ENCODE measurements around the gene RBM26.
"Not testable (repeated sequence)": the region's sequence is repeated elsewhere in the genome, so short reads cannot be mapped to it uniquely, and the experiment has no call there.

Gene RBM26

GRCh38 chr13:79386125-79386826, 19.8 kb downstream of the RBM26 start:
- no peak for DNase-seq

DNA sequence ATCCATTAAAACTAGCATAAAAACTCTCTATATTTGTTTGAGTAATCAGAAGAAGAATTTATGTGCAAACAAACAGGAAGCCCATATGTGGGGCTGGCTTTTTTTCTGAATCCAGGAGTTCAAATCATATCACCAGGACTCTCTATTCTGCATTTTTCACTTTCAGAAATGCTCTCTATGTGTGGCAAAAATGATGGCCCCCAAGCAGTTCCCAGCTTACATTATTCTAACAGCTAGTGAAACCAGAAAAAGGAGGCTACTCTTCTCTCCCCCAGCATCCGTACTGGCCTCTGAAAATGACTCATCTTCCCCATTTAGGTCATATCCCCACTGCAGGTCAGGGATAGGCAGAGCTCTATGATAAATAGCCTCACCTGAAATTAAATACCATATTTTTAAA, 20.4 kb downstream of the RBM26 start:
- no peak for DNase-seq

DNA sequence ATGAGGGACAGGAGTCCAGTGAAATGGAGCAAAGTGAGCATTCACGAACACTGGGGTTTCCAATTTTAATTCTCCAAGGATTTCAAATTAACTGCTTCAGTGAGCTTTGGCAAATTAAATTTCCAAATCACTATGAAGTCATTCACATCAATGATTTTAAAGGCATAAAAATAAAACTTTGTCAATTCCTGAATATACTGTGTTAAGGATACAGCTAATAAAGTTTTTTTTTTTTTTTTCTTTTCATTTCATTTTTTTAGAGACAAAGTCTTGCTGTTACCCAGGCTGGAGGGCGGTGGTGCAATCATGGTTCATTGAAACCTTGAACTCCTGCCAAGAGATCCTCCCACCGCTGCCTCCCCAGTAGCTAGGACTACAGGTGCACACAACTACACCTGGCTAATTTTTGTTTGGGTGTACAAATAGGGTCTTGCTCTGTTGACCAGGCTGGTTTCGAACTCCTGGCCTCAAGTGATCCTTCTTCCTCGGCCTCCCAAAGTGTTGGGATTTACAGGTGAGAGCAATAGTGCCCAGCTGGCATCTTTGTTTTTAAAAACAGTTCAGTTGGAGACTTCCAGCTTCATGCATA, 21.9 kb downstream of the RBM26 start:
- DNase-seq = no peak

DNA sequence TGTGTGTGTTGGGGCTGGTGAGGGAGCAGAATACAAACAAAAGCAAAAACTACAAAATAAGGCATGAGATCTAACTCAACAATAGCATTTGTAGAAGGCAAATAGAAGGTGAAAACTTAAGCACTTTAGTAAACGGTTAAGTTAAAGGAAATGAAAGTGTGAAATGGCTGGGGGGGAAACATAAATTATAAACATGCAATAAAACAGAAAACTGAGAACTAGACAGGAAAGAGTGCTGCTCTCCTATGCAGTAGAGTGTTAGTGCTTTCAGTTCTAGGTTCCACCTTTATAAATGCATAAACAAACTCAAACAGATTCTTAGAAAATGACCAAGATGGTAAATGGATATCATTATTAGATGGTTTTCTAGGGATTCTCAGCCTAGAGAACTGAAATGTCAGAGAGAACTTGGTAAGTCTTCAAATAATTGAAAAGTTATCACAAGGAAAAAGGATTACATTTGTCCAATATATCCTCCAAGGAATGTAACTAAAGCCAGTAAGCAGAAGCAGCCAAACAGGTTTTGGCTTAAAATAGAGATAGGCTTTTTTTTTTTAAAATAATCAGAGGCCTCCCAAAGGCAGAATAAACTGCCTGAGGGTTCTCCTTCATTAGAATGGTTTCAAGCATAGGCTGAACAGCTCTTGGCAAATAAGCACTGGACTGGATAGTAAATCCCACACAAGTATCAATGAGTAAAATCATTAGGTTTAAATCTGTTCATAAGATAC, 23.3 kb downstream of the RBM26 start:
- no peak for DNase-seq

DNA sequence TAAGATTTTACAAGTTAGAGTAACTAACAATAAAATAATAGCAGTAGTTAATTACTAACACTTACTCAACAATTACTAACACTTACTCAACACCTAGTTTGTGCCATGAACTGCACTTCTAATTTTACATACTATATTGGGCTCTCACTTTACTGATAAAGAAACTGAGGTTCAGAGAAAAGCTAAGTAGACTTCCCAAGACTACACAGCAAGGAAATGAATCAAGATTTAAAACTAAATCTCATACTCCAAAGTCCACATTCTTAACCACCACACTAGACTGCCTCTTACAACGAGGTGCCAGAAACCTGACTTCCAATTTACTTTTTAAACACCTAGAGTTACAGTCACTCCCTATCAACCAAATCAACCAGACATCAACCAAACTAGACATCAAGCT, 25.1 kb downstream of the RBM26 start:
- no peak for DNase-seq

GRCh38 chr13:79379274-79379673, 26.8 kb downstream of the RBM26 start:
- DNase-seq = no peak

GRCh38 chr13:79376843-79377242, 29.2 kb downstream of the RBM26 start:
- DNase-seq = no peak

GRCh38 chr13:79374578-79374977, 31.5 kb downstream of the RBM26 start:
- no peak for DNase-seq

GRCh38 chr13:79373916-79374315, 32.1 kb downstream of the RBM26 start:
- no peak for DNase-seq

DNA sequence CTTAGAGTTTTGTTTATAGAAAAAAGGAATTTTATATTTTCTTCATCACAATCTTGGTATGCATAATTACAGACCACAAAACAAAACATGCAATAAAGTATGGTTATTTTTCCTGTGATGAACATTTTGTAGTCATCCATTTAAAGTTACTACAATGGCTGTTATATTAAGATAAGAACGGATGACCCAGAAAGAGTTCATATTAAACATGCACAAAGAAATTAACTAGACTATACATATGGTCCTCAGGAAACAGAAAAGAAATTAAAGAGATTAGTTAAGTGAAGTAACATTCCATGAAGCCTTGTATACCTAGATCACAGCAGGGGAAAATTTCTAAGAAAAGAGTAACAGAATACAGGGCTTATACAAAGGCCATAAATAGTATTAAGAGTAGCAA, 36.8 kb downstream of the RBM26 start:
- no peak for DNase-seq

DNA sequence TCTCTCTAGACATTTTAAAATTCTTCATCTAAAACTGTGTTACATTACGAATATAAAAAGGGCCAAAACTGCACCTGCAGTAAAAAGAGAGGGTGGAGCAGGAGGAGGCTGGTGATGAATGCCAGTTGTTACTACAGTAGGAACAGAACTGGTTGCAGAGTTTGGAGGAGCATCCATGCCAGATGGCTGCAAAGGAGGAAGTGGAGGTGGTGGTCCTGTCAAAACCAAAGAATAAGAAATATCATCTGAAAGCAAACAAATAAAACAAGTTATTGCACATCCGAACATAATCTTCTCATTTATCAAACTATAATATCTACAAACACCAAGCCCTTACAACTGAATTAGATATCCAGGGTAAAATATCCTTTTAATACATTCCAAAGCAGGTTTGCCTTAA, 40.1 kb downstream of the RBM26 start:
- no peak for DNase-seq

DNA sequence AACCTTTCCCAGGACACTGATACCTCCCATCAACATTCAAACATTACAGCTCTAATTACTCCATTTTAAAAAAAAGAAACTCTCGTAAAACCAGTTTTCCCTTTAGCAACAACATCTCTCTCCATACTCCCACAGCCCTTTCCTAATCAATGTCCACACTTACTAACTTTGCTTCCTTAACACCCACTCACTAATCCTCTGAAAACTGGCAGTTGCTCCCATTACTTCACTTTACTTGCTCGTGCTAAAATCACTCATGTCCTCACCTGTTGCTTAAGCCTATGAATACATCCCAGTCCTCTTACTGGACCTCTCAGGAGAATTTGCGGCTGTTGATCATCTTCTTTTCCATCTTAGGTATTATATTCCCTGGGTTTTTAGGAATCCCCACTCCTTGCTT, 44.8 kb downstream of the RBM26 start:
- DNase-seq = no peak

GRCh38 chr13:79360095-79360494, 46.0 kb downstream of the RBM26 start:
- DNase-seq = no peak

DNA sequence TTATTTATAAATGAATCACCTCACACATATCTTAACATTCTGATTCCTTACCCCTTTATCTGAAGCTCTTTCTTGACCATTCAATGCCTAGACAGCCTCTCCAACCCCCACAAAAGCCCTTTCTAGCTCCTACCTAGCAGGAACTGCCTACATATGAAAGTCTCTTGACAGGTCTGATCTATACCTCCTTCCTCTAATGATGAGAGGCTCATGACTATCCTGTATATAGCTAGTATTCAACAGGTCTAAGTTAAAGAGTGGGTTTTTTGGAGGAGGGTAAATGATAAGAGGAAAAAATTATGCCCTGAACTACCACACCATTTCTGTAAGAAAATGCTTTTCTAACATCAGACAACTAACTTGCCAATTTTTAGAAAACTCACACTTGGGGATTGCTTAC, 47.0 kb downstream of the RBM26 start:
- DNase-seq = no peak

DNA sequence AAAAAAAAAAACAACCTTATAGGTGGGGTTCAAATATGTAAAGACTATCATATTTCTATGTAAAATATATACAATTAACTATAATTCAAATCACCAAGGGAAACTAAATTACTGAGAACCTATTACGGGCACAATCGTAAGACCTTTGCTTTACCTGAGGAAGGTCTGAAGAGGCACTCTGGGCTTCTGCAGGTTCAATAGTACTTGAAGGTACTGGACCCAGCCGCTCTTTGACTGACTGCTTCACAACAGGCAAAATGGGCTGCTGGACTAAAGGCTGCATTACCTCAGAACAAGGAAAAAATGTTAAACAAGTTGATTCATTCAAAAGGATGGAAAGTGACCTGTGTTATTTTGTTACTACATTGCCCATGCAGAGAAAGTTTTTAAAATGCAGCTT, 51.8 kb downstream of the RBM26 start:
- no peak for DNase-seq

DNA sequence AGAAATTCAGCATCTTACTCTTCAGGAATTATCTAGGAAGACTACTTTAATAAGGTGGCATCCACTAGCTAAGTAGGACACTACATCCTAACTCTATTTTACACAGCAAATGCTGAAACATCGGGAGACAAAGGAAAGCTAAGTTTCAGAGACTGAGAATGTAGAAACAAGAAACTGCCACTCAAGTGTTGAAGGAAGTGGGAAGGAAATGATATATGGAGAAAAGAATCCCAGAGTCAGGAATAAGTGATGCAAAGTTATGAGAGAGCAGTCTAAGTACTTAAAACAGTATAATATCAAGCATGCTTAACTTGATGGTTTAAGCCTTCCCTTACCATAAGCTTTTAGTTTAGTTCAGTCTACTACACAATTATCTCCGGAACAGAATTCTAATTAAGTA, 52.4 kb downstream of the RBM26 start:
- DNase-seq = no peak

DNA sequence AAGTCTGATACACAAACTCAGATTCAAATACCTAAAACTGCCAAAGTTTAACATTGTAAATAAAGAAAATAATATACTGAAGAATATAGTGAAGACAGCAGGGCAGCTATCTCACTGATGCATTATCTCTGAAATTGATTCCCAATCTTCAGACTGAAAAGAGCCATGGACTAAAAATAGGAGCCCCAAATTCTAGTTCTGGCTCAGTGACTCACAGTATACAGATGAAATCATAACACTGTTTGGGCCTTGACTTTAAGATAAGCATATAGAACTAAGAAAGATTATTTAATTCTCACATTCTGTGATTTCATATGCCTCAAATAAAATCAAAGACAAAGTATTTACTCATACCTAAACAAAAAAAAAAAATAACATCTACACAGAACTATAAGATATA, 53.9 kb downstream of the RBM26 start:
- no peak for DNase-seq

DNA sequence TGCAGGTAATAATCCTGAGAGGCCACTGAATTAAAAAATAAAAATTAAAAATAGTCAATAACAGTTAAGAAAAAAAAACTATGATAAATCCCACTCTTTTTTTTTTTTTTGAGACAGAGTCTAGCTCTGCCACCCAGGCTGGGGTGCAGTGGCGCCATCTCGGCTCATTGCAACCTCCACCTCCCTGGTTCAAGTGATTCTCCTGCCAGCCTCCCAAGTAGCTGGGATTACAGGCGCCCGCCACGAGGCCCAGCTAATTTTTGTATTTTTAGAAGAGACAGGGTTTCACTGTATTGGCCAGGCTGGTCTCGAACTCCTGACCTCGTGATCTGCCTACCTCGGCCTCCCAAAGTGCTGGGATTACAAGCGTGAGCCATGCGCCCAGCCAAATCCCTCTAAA, 56.4 kb downstream of the RBM26 start:
- not testable (repeated sequence) for DNase-seq

DNA sequence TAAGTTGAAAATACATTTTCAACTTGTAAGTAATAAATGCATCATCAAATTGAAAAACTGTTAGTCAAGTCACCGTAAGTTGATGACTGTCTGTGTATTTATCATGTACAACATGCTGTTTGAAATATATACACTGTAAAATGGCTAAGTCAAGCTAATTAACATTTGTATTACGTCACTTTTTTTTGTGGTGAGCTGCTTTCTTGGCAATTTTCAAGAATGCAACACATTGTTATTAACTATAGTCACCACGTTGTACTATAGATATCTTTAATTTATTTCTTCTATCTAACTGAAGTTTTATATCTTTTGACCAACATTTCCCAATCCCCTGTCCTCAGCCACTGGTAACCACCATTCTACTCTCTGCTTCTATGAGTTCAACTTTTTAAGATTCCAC, 57.0 kb downstream of the RBM26 start:
- DNase-seq = no peak

DNA sequence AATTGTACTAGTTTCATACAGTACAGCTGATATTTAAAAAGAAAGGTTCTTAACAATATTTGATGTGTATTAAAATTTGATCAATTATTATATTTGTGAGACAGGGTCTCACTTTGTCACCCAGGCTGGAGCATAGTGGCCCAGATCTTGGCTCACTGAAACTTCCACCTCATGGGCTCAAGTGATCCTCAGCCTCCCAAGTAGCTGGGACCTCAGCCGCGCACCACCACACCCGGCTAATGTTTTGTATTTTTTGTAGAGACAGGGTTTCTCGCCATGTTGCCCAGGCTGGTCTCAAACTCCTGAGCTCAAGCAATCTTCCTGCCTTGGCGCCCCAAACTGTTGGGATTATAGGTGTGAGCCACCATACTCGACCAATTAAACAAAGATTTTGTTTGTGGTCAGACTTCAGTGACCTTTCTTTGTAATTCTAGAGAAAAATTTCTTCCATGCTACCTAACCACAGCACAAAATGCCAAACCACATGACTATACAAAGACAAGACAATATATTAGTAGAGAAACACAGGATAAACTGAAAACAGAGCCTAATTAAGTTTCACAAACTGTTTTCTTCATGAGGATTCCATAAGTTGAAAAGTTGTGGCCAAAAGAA, 59.6 kb downstream of the RBM26 start:
- DNase-seq = no peak

DNA sequence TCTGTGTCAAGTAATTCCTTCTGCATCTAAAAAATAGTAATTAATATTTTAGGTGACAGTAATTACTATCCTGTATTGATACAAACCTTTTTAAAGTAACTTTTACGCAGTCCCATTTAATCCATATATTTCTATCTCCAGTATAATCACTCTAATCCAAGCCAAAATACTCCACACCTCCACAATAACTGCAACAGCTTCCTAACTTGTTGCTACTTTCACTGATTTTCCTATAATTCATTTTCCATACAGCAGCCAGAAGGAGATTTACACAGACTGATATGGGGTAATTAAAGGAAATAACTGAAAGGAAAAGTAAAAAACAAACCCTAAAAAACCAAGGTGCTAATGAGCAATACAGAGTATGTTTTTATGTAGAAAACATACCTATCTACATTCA, 64.9 kb downstream of the RBM26 start:
- DNase-seq = no peak

DNA sequence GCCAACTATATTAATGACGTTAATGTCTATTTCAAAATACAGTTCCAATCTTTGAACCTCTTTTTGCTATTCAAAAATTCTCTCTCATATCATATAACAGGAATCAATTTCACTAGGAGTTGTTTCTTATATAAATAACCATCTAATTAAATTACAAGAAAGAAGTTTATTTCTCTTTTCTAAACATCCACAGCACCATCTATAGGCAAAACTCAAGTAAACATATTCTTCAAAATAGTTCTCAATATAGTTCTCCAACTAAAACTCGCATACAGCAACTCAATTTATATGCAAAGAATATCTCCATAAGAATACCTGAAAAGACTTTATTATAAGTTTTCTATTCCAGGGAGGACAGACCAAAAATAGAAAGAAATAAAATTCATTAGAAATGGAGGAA, 65.6 kb downstream of the RBM26 start:
- DNase-seq = no peak

DNA sequence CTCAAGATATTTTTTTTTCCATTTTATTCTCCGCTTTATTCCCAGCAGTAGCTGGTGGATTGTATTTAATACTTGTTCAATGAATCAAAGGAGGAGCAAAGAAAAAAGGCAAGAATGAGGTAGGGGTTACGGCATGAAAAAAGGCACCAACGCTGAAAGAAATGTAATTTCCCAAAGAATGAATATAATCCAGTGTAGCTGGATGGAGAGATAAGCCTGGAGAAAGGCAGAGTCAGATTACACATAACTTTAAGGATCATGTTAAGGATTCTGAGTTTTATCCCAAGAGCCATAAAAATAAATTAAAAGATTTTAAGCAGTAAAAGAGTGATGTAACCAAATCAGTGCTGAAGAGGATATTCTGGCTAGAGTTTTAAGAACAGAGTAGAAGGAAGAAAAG, 67.7 kb downstream of the RBM26 start:
- DNase-seq = no peak

- DNase-seq = no peak
Measured at GRCh38 chr13:79336966-79337365, 69.1 kb downstream of the RBM26 start.

Measured in SHP77 treated with DMSO at 0.1 percent for 48 hours (cell line).